K562 (cell line): Measurements from ENCODE around the gene MYO3B. TPM values are rescaled to one million over a fixed set of nuclear protein-coding genes. Genes with fewer than 3 reads are reported as not detected.
A peak's percentile ranks its signal among the peaks of the same experiment; 100 is the strongest.

Experiments
- CBFB ChIP-seq: sonication (generic); formaldehyde crosslinking; IDR thresholded peaks from 2 replicates; pipeline ENCODE4 v1.4.0; 2020; ENCODE audit warnings: mild to moderate bottlenecking, missing genetic modification reagents
- HCFC1 ChIP-seq: IDR thresholded peaks from 2 replicates; pipeline ENCODE4 v1.6.1; 2012; ENCODE audit warnings: low read depth, low read length, improper control_type of control experiment
- KAT2B ChIP-seq: IDR thresholded peaks from one replicate; pipeline ENCODE4 v1.6.1; 2012; ENCODE audit warnings: low read depth, mild to moderate bottlenecking, control low read depth, inconsistent platforms, low read length, moderate library complexity
- KDM2B ChIP-seq: fragments of 250-450 bp; sonication (Bioruptor Pico); IDR thresholded peaks from 2 replicates; pipeline ENCODE4 v1.8.0; 2021; ENCODE audit warnings: mild to moderate bottlenecking, moderate library complexity
- KLF1 ChIP-seq: fragments of 450-650 bp; IDR thresholded peaks from 2 replicates; pipeline ENCODE4 v1.6.1; 2016; ENCODE audit warnings: missing genetic modification characterization, missing compliant biosample characterization
- MAFG ChIP-seq: fragments of 450-650 bp; conservative IDR thresholded peaks from 2 replicates; pipeline ENCODE4 v1.6.1; 2016; ENCODE audit warnings: missing genetic modification characterization, missing compliant biosample characterization
- MIER1 ChIP-seq: fragments of 450-650 bp; IDR thresholded peaks from 2 replicates; pipeline ENCODE4 v1.6.1; 2016; ENCODE audit warnings: antibody characterized with exemption, mild to moderate bottlenecking, low read depth
- NFIC ChIP-seq: fragments of 450-650 bp; IDR thresholded peaks from 2 replicates; pipeline ENCODE4 v1.6.1; 2017; ENCODE audit warnings: mild to moderate bottlenecking, inconsistent platforms
- NR4A1 ChIP-seq, 2 experiments: fragments of 250-450 bp in 1 of 2; fragments of 450-650 bp in 1 of 2; sonication (Bioruptor Pico) in 1 of 2; IDR thresholded peaks; 2 replicates each; pipeline versions ENCODE4 v1.4.0 to v1.6.1; 2016 to 2020; ENCODE audit warnings: mild to moderate bottlenecking in 2 of 2, missing compliant biosample characterization in 1 of 2, missing genetic modification characterization in 1 of 2, moderate library complexity in 1 of 2
- SAP30 ChIP-seq: fragments of 200-600 bp; sonication (generic); IDR thresholded peaks from 2 replicates; pipeline ENCODE4 v1.6.1; 2012; ENCODE audit warnings: borderline replicate concordance, low read depth, mild to moderate bottlenecking, moderate library complexity, low read length, control low read depth, inconsistent platforms; ENCODE audit not compliant: insufficient read depth, poor library complexity, severe bottlenecking
- ZFPM2 ChIP-seq: fragments of 250-450 bp; sonication (Bioruptor Pico); IDR thresholded peaks from 2 replicates; pipeline ENCODE4 v1.5.1; 2022; ENCODE audit warnings: mild to moderate bottlenecking
- ZNF3 ChIP-seq: fragments of 250-450 bp; sonication (Bioruptor Pico); IDR thresholded peaks from 2 replicates; pipeline ENCODE4 v1.5.0; 2021; ENCODE audit warnings: mild to moderate bottlenecking, moderate library complexity
- ZNF316 ChIP-seq: fragments of 450-650 bp; IDR thresholded peaks from 2 replicates; pipeline ENCODE4 v1.6.1; 2016
- ZNF75A ChIP-seq: fragments of 450-650 bp; formaldehyde crosslinking; IDR thresholded peaks from 2 replicates; pipeline ENCODE4 v1.4.0; 2020; ENCODE audit warnings: mild to moderate bottlenecking
- polyA plus RNA-seq, 8 experiments: library from polyadenylated mRNA; depleted of rRNA in 4 of 8; stranded (reverse) in 5 of 8; unstranded in 3 of 8; fragments of >200 nt; fragmentation: Nextera tagmentation in 2 of 8; fragmentation: Illumina TruSeq in 1 of 8; extraction: Ambion mirVana in 2 of 8; extraction: Trizol in 1 of 8; gene quantifications; 2 replicates each; pipeline versions ENCODE4 v1.2.1 to v1.2.3, GENCODE V29; 2011 to 2014; ENCODE audit warnings: inconsistent platforms in 1 of 8, missing spikeins in 1 of 8
- total RNA-seq, 7 experiments: library from RNA; depleted of rRNA in 6 of 7; stranded (reverse); fragments of >200 nt in 6 of 7; fragmentation: Illumina TruSeq in 2 of 7; extraction: Trizol in 2 of 7; gene quantifications; 2 replicates each; pipeline versions ENCODE4 v1.2.1 to v1.2.3, GENCODE V29; 2011 to 2021; ENCODE audit warnings: low replicate concordance in 1 of 7
- TF ChIP-seq, protein P1 (sequence below): fragments of 200-800 bp; sonication (Bioruptor generic); IDR thresholded peaks from 2 replicates; pipeline ENCODE4 v1.6.1; 2016; ENCODE audit warnings: missing genetic modification characterization, missing compliant biosample characterization
- TF ChIP-seq, protein P2 (sequence below): fragments of 250-450 bp; sonication (Bioruptor Pico); IDR thresholded peaks from 2 replicates; pipeline ENCODE4 v1.5.1; 2021; ENCODE audit warnings: mild to moderate bottlenecking
- TF ChIP-seq, protein P3 (sequence below): sonication (generic); formaldehyde crosslinking; IDR thresholded peaks from 2 replicates; pipeline ENCODE4 v1.8.1; 2022; ENCODE audit warnings: missing genetic modification reagents
- TF ChIP-seq, protein P4 (sequence below): IDR thresholded peaks from 3 replicates; pipeline ENCODE4 v1.6.1; 2011; ENCODE audit warnings: borderline replicate concordance, mild to moderate bottlenecking, moderate library complexity; ENCODE audit not compliant: insufficient read length; ENCODE audit errors: extremely low read depth

MYO3B gene
- total and polyA plus RNA-seq, 9 of the 15 experiments (the other 6 are each of a cell fraction or from before 2014, with no cell fraction given), result 2.7 to 6.5 (median 3.6) TPM

DNA sequence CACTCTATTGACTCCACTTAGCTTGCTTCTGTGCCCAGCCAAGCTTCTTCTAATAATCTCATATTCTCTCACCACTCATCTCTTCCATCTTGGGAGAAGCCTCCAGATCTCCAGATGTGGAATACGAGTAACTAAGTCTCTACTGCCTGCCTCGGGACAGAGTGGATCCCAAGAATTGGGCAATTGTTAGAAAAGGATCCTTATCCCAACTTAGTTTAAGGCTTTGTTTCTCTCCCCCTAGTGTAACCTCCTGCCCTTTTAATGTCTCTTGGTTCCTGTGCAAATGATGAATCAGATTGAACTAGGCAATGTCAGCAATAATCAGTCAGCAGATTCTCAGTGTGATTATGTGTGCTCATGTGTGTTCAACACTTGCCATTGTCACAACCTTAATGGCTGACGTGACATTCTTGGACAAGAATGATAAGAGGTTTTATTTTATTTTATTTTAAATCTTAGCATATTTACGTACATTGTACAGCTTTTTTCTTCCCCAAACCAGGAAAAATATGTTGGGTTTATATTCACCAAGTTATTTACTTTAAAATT lies 59.7 kb downstream of the MYO3B start (continued):
- TF ChIP-seq, protein P1, sequence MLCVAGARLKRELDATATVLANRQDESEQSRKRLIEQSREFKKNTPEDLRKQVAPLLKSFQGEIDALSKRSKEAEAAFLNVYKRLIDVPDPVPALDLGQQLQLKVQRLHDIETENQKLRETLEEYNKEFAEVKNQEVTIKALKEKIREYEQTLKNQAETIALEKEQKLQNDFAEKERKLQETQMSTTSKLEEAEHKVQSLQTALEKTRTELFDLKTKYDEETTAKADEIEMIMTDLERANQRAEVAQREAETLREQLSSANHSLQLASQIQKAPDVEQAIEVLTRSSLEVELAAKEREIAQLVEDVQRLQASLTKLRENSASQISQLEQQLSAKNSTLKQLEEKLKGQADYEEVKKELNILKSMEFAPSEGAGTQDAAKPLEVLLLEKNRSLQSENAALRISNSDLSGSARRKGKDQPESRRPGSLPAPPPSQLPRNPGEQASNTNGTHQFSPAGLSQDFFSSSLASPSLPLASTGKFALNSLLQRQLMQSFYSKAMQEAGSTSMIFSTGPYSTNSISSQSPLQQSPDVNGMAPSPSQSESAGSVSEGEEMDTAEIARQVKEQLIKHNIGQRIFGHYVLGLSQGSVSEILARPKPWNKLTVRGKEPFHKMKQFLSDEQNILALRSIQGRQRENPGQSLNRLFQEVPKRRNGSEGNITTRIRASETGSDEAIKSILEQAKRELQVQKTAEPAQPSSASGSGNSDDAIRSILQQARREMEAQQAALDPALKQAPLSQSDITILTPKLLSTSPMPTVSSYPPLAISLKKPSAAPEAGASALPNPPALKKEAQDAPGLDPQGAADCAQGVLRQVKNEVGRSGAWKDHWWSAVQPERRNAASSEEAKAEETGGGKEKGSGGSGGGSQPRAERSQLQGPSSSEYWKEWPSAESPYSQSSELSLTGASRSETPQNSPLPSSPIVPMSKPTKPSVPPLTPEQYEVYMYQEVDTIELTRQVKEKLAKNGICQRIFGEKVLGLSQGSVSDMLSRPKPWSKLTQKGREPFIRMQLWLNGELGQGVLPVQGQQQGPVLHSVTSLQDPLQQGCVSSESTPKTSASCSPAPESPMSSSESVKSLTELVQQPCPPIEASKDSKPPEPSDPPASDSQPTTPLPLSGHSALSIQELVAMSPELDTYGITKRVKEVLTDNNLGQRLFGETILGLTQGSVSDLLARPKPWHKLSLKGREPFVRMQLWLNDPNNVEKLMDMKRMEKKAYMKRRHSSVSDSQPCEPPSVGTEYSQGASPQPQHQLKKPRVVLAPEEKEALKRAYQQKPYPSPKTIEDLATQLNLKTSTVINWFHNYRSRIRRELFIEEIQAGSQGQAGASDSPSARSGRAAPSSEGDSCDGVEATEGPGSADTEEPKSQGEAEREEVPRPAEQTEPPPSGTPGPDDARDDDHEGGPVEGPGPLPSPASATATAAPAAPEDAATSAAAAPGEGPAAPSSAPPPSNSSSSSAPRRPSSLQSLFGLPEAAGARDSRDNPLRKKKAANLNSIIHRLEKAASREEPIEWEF, result no peak
- TF ChIP-seq, protein P2, sequence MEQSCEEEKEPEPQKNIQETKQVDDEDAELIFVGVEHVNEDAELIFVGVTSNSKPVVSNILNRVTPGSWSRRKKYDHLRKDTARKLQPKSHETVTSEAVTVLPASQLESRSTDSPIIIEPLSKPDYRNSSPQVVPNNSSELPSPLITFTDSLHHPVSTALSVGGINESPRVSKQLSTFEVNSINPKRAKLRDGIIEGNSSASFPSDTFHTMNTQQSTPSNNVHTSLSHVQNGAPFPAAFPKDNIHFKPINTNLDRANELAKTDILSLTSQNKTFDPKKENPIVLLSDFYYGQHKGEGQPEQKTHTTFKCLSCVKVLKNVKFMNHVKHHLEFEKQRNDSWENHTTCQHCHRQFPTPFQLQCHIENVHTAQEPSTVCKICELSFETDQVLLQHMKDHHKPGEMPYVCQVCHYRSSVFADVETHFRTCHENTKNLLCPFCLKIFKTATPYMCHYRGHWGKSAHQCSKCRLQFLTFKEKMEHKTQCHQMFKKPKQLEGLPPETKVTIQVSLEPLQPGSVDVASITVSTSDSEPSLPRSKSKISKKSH (CRISPR knock-in tag), result no peak
- TF ChIP-seq CBFB (CRISPR knock-in tag) (no peak), NFIC (no peak), ZNF75A (no peak), ZFPM2 (CRISPR knock-in tag) (no peak), KLF1 (no peak), ZNF316 (peak; percentile 94), NR4A1 (CRISPR knock-in tag; IDR thresholded peaks at IDR 0.05) (no peak), NR4A1 (tag; IDR thresholded peaks at IDR 0.05) (no peak; the same call in 1 of the 2 replicates), SAP30 (no peak), KAT2B (no peak), KDM2B (CRISPR knock-in tag) (no peak), MIER1 (no peak), MAFG (tag) (peak; percentile 88), ZNF3 (CRISPR knock-in tag) (no peak), HCFC1 (no peak)
- TF ChIP-seq, protein P3, sequence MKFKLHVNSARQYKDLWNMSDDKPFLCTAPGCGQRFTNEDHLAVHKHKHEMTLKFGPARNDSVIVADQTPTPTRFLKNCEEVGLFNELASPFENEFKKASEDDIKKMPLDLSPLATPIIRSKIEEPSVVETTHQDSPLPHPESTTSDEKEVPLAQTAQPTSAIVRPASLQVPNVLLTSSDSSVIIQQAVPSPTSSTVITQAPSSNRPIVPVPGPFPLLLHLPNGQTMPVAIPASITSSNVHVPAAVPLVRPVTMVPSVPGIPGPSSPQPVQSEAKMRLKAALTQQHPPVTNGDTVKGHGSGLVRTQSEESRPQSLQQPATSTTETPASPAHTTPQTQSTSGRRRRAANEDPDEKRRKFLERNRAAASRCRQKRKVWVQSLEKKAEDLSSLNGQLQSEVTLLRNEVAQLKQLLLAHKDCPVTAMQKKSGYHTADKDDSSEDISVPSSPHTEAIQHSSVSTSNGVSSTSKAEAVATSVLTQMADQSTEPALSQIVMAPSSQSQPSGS (CRISPR knock-in tag), result no peak
- TF ChIP-seq, protein P4, sequence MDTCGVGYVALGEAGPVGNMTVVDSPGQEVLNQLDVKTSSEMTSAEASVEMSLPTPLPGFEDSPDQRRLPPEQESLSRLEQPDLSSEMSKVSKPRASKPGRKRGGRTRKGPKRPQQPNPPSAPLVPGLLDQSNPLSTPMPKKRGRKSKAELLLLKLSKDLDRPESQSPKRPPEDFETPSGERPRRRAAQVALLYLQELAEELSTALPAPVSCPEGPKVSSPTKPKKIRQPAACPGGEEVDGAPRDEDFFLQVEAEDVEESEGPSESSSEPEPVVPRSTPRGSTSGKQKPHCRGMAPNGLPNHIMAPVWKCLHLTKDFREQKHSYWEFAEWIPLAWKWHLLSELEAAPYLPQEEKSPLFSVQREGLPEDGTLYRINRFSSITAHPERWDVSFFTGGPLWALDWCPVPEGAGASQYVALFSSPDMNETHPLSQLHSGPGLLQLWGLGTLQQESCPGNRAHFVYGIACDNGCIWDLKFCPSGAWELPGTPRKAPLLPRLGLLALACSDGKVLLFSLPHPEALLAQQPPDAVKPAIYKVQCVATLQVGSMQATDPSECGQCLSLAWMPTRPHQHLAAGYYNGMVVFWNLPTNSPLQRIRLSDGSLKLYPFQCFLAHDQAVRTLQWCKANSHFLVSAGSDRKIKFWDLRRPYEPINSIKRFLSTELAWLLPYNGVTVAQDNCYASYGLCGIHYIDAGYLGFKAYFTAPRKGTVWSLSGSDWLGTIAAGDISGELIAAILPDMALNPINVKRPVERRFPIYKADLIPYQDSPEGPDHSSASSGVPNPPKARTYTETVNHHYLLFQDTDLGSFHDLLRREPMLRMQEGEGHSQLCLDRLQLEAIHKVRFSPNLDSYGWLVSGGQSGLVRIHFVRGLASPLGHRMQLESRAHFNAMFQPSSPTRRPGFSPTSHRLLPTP, result no peak
